ENCODE measurements around the gene CWF19L2. TPM values are rescaled to one million over a fixed set of nuclear protein-coding genes. Genes with fewer than 3 reads are reported as not detected.

CWF19L2 gene
- total RNA-seq, 1 donor from 2014 or later = 17.9 TPM

GRCh38 chr11:107359701-107360100 is 97.9 kb downstream of the CWF19L2 start:
- H3K4me3 Mint-ChIP-seq (ENCODE audit: low read depth) = no peak overlapping the region
- no peak overlapping the region for H3K27ac Mint-ChIP-seq
- H3K27me3 Mint-ChIP-seq = no peaks in the 10 kb centered on the region
- H3K36me3 Mint-ChIP-seq (ENCODE audit: insufficient read depth) = peaks cover 25% of the 10 kb centered on the region
- TF ChIP-seq CTCF (IDR thresholded peaks at IDR 0.05; ENCODE audit: unreplicated experiment) = no peak
- H3K4me1 Mint-ChIP-seq (ENCODE audit: low read depth) = no peaks in the 10 kb centered on the region
- no peak for DNase-seq (ENCODE audit: low spot score, unreplicated experiment)
- H3K9me3 Mint-ChIP-seq (ENCODE audit: low read depth) = peaks cover 7% of the 10 kb centered on the region

- Mint-ChIP-seq H3K4me3 (ENCODE audit: low read depth) (no peak overlapping the region), H3K36me3 (ENCODE audit: insufficient read depth) (peaks cover 24% of the 10 kb centered on the region), H3K4me1 (ENCODE audit: low read depth) (no peaks in the 10 kb centered on the region), H3K27me3 (no peaks in the 10 kb centered on the region), H3K9me3 (ENCODE audit: low read depth) (peaks cover 7% of the 10 kb centered on the region), H3K27ac (no peak overlapping the region)
- no peak for DNase-seq (ENCODE audit: low spot score, unreplicated experiment)
- no peak for TF ChIP-seq CTCF (IDR thresholded peaks at IDR 0.05; ENCODE audit: unreplicated experiment)
These were observed 99.7 kb downstream of the CWF19L2 start for GRCh38 chr11:107357877-107358276.

DNA sequence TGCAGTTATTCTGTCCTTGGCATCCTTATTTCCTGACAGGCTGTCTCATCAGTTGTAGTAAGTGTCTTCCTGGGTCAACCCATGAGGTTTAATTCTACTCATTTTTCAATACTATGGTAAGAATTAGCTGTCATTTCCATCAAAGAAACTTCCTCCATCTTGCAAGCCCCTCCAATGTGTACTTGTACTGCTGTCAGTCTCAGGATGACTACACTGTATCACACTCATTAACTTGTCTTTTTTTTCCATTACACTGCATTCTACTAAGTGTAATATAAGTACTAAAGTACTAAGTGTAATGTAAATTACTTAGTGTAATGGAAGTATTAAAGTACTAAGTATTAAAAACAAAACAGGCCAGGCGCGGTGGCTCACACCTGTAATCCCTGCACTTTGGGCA is 102.8 kb downstream of the CWF19L2 start:
- Mint-ChIP-seq H3K9me3 (ENCODE audit: low read depth) (no peaks in the 10 kb centered on the region), H3K27me3 (no peaks in the 10 kb centered on the region), H3K36me3 (ENCODE audit: insufficient read depth) (peaks cover 13% of the 10 kb centered on the region), H3K4me1 (ENCODE audit: low read depth) (no peaks in the 10 kb centered on the region), H3K4me3 (ENCODE audit: low read depth) (no peak overlapping the region), H3K27ac (no peak overlapping the region)
- no peak for TF ChIP-seq CTCF (IDR thresholded peaks at IDR 0.05; ENCODE audit: unreplicated experiment)
- DNase-seq (ENCODE audit: low spot score, unreplicated experiment) = no peak

DNA sequence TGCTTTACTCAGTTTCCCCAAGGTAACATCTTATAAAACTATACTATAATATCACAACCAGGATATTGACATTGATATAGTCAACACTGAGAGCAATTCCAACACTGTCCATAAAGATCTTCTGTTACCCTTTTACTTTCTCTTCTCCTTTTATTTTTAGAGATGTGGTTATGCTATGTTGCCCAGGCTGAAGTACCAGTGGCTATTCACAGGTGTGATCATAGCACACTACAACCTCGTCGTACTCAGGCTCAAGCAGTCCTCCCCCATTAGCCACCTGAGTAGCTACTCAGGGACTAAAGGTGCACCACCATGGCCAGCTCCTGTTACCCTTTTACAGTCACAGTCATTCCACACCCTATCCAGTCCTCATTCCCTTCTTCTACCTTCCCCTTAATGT is 119.7 kb downstream of the CWF19L2 start:
- DNase-seq (ENCODE audit: low spot score, unreplicated experiment) = no peak
- peaks cover 5% of the 10 kb centered on the region for H3K4me1 Mint-ChIP-seq (ENCODE audit: low read depth)
- no peak overlapping the region for H3K4me3 Mint-ChIP-seq (ENCODE audit: low read depth)
- TF ChIP-seq CTCF (IDR thresholded peaks at IDR 0.05; ENCODE audit: unreplicated experiment) = no peak
- no peak overlapping the region for H3K27ac Mint-ChIP-seq
- H3K27me3 Mint-ChIP-seq = no peaks in the 10 kb centered on the region
- H3K9me3 Mint-ChIP-seq (ENCODE audit: low read depth) = no peaks in the 10 kb centered on the region
- peaks cover 2% of the 10 kb centered on the region for H3K36me3 Mint-ChIP-seq (ENCODE audit: insufficient read depth)

GRCh38 chr11:107331728-107332127 is 125.9 kb downstream of the CWF19L2 start:
- Mint-ChIP-seq H3K4me1 (ENCODE audit: low read depth) (peaks cover 5% of the 10 kb centered on the region), H3K9me3 (ENCODE audit: low read depth) (no peaks in the 10 kb centered on the region), H3K4me3 (ENCODE audit: low read depth) (no peak overlapping the region), H3K27me3 (no peaks in the 10 kb centered on the region), H3K27ac (no peak overlapping the region), H3K36me3 (ENCODE audit: insufficient read depth) (peaks cover 4% of the 10 kb centered on the region)
- TF ChIP-seq CTCF (IDR thresholded peaks at IDR 0.05; ENCODE audit: unreplicated experiment) = no peak
- no peak for DNase-seq (ENCODE audit: low spot score, unreplicated experiment)
